ENCODE data around the gene DDHD1.

- no peak for TF ChIP-seq POLR2A (IDR thresholded peaks at IDR 0.05; ENCODE audit: low read length)
- TF ChIP-seq GATA1 (IDR thresholded peaks at IDR 0.05; ENCODE audit: low read depth, low read length) = no peak
Measured at GRCh38 chr14:53062856-53063255, 90.3 kb downstream of the DDHD1 start.
